Tibial nerve (tissue), 4 donors: ENCODE measurements around the gene BRPF3. TPM values are rescaled to one million over a fixed set of nuclear protein-coding genes. Genes with fewer than 3 reads are reported as not detected.

Experiments used
- DNase-seq, 2 donors: peaks; one replicate each; pipeline ENCODE4 v3.0.0-alpha.2; 2019; ENCODE audit warnings: low spot score in 2 of 2
- H3K27ac ChIP-seq, 4 donors: fragments of 200-600 bp; sonication (generic) in 3 of 4; one replicate each; pipeline ENCODE4 v1.5.1; 2017 to 2019; ENCODE audit warnings: mild to moderate bottlenecking in 1 of 4
- H3K27me3 ChIP-seq, 2 donors: fragments of 200-600 bp; sonication (generic) in 1 of 2; one replicate each; pipeline versions ENCODE4 v1.5.1 to v1.6.0; 2017 to 2019
- H3K36me3 ChIP-seq, 3 donors: fragments of 200-600 bp; sonication (generic); one replicate each; pipeline ENCODE4 v1.5.1; 2018 to 2019
- H3K4me1 ChIP-seq, 4 donors: fragments of 200-600 bp; sonication (generic) in 3 of 4; one replicate each; pipeline ENCODE4 v1.5.1; 2017 to 2019
- H3K4me3 ChIP-seq, 4 donors: fragments of 200-600 bp; sonication (generic) in 3 of 4; one replicate each; pipeline ENCODE4 v1.5.1; 2017 to 2019; ENCODE audit warnings: mild to moderate bottlenecking in 1 of 4, moderate library complexity in 1 of 4
- H3K9me3 ChIP-seq, 4 donors: fragments of 200-600 bp; sonication (generic) in 3 of 4; one replicate each; pipeline ENCODE4 v1.5.1; 2017 to 2019
- EP300 ChIP-seq, 2 donors: sonication (generic); formaldehyde crosslinking; IDR thresholded peaks; one replicate each; pipeline ENCODE4 v1.6.1; 2017; ENCODE audit warnings: antibody characterized with exemption in 2 of 2, mild to moderate bottlenecking in 1 of 2
- POLR2A ChIP-seq, 2 donors: fragments of 450-650 bp; IDR thresholded peaks; one replicate each; pipeline ENCODE4 v1.6.1; 2017; ENCODE audit warnings: antibody characterized with exemption in 2 of 2, mild to moderate bottlenecking in 2 of 2, moderate library complexity in 2 of 2
- WGBS, 2 donors: methylation state at CpG; one replicate each; pipeline ENCODE4 v1.1.5; 2018; 5-methylcytosine and 5-hydroxymethylcytosine counted together
- total RNA-seq, 4 donors: library from RNA; depleted of rRNA; stranded (reverse); fragments of >200 nt; gene quantifications; one replicate each; pipeline ENCODE4 v1.1.0, GENCODE V29; 2016
- TF ChIP-seq, protein P1 (sequence below), 5 experiments: fragments of 200-600 bp in 3 of 5; fragments of 450-650 bp in 2 of 5; sonication (generic) in 3 of 5; IDR thresholded peaks; one replicate each; pipeline ENCODE4 v1.5.1; 2016 to 2019; ENCODE audit warnings: antibody characterized with exemption in 5 of 5, mild to moderate bottlenecking in 3 of 5, moderate library complexity in 2 of 5

The BRPF3 gene
- total RNA-seq, 4 donors from 2014 or later, result 18.4 to 32.7 (median 23.9) TPM

DNA sequence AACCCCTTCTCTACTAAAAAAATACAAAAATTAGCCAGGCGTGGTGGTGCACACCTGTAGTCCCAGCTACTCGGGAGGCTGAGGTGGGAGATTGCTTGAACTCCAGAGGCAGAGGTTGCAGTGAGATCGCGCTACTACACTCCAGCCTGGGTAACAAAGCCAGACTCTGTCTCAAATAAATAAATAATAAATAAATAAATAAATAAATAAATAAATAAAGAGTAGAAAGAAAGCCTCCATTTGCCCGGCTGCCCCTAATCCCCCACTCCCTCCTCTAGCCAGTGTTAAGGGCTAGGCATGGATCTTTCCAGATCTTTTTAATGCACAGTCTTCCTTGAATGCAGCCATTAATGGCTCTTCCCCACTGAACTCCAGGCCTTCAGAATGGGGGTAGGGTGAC, 76.5 kb downstream of the BRPF3 start:
- peaks cover 0 to 10% of the 10 kb centered on the region in 2 donors for H3K27me3 ChIP-seq
- H3K9me3 ChIP-seq, result no peaks in the 10 kb centered on the region
- H3K4me3 ChIP-seq, result no peak overlapping the region
- DNase-seq, result no peak
- 76 to 90% methylated on average over 5 of the region's 5 CpGs for WGBS, 2 donors
- TF ChIP-seq POLR2A (IDR thresholded peaks at IDR 0.05), result no peak
- TF ChIP-seq, protein P1, sequence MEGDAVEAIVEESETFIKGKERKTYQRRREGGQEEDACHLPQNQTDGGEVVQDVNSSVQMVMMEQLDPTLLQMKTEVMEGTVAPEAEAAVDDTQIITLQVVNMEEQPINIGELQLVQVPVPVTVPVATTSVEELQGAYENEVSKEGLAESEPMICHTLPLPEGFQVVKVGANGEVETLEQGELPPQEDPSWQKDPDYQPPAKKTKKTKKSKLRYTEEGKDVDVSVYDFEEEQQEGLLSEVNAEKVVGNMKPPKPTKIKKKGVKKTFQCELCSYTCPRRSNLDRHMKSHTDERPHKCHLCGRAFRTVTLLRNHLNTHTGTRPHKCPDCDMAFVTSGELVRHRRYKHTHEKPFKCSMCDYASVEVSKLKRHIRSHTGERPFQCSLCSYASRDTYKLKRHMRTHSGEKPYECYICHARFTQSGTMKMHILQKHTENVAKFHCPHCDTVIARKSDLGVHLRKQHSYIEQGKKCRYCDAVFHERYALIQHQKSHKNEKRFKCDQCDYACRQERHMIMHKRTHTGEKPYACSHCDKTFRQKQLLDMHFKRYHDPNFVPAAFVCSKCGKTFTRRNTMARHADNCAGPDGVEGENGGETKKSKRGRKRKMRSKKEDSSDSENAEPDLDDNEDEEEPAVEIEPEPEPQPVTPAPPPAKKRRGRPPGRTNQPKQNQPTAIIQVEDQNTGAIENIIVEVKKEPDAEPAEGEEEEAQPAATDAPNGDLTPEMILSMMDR (IDR thresholded peaks at IDR 0.05), result no peak
- TF ChIP-seq EP300 (IDR thresholded peaks at IDR 0.05), result no peak
- no peak overlapping the region for H3K27ac ChIP-seq
- H3K4me1 ChIP-seq, result peaks cover 0 to 7% (median 0%) of the 10 kb centered on the region in 4 donors
- no peaks in the 10 kb centered on the region for H3K36me3 ChIP-seq

DNA sequence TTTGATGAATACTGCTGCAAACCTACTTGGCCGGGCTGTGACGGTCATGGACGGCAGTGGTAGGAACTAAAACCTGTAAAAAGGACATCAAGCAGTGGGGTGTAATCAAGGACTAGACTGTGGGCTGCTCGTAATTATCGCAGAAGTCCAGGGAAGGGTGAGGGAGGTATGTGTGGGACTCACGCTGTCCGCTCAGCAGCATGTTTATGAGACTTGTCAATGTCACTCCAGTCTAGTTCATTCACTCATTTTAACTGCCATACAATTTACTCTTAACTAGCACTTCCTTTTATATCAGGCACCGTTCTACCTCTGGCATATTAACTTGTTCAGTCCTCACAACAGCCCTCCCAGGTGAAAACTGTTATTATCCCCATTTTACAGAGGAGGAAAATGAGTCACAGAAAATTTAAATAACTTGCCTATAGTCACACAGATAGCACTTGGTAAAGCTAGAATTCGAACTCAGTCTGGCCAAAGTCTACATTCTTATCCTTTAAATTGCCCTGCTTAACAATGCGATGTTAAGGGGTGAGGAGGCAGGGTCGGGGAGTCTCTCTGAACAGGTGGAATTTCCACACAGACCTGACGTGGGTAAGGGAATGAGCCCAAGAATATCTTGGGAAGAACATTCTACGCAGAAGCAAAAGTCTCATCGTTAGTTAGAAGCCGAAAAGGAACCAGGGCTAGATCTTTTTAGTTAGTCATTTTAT, 77.4 kb downstream of the BRPF3 start:
- Histone ChIP-seq H3K9me3 (no peaks in the 10 kb centered on the region), H3K27me3 (peaks cover 0 to 10% of the 10 kb centered on the region in 2 donors), H3K4me1 (no peaks in the 10 kb centered on the region), H3K4me3 (no peak overlapping the region), H3K36me3 (no peaks in the 10 kb centered on the region), H3K27ac (no peak overlapping the region)
- no peak for DNase-seq
- 64 to 69% methylated on average over 15 of the region's 15 CpGs for WGBS, 2 donors
- TF ChIP-seq EP300 (IDR thresholded peaks at IDR 0.05) (no peak), POLR2A (IDR thresholded peaks at IDR 0.05) (no peak)
- TF ChIP-seq, protein P1 (IDR thresholded peaks at IDR 0.05), result no peak

DNA sequence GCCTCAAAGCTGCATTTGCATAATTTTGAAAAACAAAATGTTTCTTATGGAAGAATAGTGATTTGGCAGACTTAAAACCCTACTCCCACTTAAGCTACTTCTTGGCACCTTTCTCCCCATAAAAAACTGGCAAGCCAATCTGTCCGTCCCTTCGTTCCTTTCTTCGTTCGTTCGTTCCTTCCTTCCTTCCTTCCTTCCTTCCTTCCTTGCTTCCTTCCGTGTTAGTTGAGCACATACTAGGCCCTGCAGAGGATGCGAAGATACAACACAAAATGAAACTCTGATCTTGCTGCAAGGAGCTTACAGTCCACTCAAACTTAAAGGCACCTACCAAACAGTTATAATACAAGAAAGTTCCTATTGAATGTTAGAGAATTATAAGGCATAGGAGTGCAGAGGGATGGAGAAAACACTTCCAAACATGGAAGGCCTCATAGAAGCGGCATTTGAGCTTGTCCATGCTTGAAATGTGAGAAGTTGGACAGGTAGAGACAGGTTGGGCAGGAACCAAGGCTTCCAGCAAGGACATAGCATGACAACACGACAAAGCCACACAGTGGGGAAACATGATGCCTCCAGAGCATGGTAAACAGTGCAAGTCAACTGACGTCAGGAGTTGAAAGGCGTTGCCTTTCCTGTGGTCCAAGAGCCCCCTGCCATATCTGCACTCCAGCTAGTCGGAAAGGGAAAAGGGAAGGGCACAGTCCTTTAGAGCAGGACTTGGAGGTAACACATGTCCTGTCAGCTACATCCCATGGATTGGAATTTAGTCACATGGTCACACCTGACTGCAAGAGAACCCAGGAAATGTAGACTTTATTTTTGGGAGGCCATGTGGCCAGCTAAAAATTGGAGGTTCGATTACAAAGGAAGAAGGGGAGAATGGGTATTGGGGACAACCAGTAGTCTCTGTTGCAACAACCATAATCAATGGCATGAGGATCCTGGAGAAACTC, 80.3 kb downstream of the BRPF3 start:
- H3K36me3 ChIP-seq, result no peaks in the 10 kb centered on the region
- H3K27me3 ChIP-seq, result no peaks in the 10 kb centered on the region
- 82 to 83% methylated on average over 13 of the region's 13 CpGs for WGBS, 2 donors
- no peak overlapping the region for H3K4me3 ChIP-seq
- H3K4me1 ChIP-seq, result no peaks in the 10 kb centered on the region
- DNase-seq, result no peak
- H3K27ac ChIP-seq, result no peak overlapping the region
- no peaks in the 10 kb centered on the region for H3K9me3 ChIP-seq
- TF ChIP-seq POLR2A (IDR thresholded peaks at IDR 0.05) (no peak), EP300 (IDR thresholded peaks at IDR 0.05) (no peak)
- TF ChIP-seq, protein P1 (IDR thresholded peaks at IDR 0.05), result no peak

DNA sequence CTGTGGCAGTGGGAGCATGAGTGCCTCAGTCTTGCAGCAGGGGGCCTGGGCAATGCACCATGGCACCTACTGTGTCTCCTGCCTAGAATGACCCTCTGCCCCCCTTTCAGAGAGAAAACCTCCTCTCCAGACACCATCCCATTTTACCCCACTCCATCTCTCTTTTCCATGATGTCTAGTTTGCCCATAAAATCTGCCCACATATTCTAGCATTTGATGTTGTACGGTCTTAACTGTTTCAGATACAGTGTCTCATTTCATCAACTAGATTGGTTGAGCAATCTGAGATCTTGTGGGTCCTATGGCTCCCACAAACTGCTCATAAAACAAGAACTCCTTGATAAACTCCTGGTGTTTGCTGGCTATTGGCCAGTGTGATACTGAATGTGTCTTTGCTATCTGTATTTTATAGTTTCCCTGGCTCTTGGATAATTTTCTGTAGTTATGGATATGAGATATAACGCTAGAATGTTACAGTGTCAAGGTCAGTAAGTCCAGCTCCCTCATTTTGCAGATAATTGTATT, 81.5 kb downstream of the BRPF3 start:
- DNase-seq, result no peak
- no peak for TF ChIP-seq EP300 (IDR thresholded peaks at IDR 0.05)
- TF ChIP-seq POLR2A (IDR thresholded peaks at IDR 0.05), result no peak
- TF ChIP-seq, protein P1 (IDR thresholded peaks at IDR 0.05), result no peak
- WGBS, 2 donors, result 52 to 60% methylated on average over 2 of the region's 2 CpGs

More for the DNA sequence above, 81.5 kb downstream of the BRPF3 start:
- Histone ChIP-seq H3K9me3 (peaks cover 0 to 2% (median 0%) of the 10 kb centered on the region in 4 donors), H3K4me1 (no peaks in the 10 kb centered on the region), H3K4me3 (no peak overlapping the region), H3K27me3 (no peaks in the 10 kb centered on the region), H3K36me3 (no peaks in the 10 kb centered on the region), H3K27ac (no peak overlapping the region)
